GM18505 (cell line): ENCODE data around the gene SP6.

Source experiments
- ATAC-seq: cut with Tn5 transposase; IDR thresholded peaks from one replicate; pipeline ENCODE4 v1.9.1; 2021; ENCODE audit not compliant: unreplicated experiment
- POLR2A ChIP-seq: IDR thresholded peaks from 4 replicates; pipeline ENCODE4 v1.6.1; 2011; ENCODE audit warnings: borderline replicate concordance; ENCODE audit not compliant: insufficient read depth, insufficient read length; ENCODE audit errors: extremely low read depth

SP6 gene

DNA sequence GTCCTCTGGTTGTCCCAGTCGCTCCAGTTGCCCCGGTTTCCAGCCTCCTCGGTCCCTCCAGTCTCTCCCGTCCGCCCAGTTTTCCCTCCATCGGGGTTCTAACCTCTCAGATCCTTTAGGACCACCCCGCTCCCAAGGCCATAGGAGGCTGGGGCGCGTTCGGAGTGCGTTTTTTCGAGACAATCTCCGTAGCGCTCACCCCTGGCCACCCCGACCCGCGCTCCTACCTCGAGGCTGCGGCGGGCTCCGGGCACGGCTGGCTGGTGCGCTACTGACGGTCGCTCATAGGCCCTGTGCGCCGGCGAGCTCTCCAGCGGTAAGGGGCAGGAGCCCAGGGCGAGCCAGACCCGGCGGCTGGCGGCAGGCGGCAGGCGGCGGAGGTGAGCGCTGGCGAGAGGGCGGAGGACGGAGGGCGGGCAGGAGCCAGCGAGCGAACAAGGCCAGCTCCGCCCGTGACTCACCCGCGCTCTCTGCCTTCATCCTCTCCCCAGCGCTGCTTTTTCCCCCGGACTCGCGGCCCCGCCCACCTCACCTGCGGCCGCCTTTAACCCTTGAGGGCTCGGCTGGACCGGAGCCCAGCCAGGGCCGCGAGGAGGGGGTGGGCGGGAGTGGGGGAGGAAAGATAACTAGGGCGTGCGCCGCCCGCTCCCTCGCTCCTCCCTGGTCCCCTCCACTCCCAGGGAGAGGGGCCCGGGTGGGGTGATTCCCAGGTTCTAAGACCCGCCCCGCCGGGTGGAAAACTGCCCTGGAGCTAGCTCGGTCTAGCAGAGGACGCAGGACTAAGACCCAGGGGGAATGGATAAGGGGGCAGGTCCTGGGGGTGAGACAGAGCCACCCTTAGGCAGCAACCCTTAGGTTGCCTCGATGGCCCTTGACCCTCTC lies at the start of gene SP6:
Gene SP6, minus strand, starts transcription at position 472 of the 882 bp plus-strand sequence. CDS start 2,734 bp downstream, outside the sequence.
- no peak for ATAC-seq
- no peak for TF ChIP-seq POLR2A

DNA sequence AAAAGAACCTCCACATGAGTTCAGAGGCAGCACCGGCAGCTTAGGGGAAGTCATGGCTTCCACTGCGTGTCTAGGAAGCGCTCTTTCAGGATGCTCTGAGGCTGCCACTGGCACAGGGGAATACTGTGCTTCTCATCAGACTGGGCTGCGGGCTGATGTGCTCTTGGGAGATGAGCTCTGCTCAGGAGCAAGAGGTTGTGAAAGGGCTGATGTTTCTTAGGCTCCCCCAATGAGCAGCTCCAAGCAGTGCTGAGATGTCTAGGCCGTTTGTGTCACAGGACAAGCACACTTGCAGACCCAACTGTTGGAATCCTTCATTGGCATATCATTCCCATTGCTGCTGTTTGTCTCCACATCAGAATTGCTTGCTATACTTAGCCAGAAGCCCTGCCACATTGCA lies 48.7 kb upstream of the SP6 start:
- TF ChIP-seq POLR2A: no peak

DNA sequence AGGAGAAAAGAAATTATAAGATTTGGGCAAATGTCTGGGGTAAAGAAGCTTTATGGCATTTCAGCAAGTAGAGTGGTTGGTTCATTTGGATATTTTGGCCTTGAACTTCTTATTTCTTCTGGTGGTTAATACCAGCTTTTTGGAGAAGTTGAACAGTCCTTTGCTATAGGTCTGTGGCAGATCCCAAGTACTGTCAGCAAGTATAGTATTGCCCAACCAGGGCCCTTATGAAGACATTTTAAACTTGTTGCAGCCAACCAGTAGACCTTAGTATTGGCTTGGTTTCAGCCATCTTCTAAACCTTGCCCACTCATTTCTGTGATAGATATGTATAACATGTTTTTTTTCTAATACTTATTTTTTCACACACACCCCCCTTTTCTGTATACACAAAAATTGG lies 47.3 kb upstream of the SP6 start:
- no peak for TF ChIP-seq POLR2A
- no peak for ATAC-seq

More for the DNA sequence above, 48.7 kb upstream of the SP6 start:
- ATAC-seq: no peak

DNA sequence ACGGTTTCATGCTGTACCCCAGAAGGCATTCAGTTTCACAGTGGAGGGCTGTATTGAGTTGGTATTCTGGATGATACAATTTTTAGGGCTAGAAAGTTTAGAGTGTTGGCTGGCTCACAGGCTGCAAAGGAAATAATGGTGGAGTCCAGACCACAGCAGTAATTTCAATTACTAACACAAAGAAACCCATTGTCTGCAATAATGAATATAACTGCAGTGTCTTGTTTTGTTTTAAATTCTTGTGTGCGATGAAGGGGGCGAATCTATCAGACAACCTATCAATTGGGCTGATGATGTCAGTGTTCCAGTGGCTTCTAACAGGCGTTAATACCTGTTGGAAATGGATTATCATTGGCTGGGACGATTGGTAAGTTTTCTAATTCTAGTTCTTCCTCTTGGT lies 46.6 kb upstream of the SP6 start:
- no peak for ATAC-seq
- no peak for TF ChIP-seq POLR2A

DNA sequence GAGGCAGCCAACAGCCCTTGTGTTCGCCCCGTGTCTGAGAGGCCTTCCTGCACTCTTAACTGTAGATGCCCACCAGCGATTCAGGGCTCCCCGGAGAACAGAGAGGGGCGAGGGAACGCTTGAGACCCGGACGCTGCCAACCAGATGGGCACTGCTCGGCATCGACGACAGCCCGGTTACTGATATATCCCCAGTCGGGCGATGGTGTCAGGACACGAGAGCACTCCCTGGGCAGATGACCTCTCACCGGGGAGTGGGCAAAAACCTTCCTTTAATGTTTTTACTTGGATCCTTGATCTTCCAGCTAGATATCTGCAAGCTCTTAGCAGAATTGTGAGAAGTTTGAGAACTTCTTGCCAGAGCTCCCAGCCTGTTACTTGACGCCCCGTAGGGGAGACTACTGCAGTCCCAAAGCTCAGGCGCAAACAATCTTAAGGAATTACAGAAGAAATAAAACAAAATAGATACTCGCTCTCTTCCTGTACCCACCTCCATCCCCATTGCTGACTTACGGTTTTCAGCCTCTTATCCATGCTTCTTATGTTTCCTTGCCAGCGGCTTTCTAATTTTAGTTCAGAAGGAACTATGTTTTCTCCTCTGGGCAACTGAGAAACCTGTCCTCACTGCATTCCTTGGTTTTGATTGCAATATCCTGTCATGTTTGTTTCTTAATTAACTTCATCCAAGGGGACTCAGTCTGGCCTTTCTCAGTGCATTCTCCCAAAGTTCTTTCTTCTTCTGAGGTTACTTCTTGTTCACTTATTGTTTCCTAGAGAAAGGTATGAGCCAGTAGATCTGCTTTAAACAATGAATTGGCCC lies 45.9 kb upstream of the SP6 start:
- no peak for TF ChIP-seq POLR2A
- no peak for ATAC-seq

DNA sequence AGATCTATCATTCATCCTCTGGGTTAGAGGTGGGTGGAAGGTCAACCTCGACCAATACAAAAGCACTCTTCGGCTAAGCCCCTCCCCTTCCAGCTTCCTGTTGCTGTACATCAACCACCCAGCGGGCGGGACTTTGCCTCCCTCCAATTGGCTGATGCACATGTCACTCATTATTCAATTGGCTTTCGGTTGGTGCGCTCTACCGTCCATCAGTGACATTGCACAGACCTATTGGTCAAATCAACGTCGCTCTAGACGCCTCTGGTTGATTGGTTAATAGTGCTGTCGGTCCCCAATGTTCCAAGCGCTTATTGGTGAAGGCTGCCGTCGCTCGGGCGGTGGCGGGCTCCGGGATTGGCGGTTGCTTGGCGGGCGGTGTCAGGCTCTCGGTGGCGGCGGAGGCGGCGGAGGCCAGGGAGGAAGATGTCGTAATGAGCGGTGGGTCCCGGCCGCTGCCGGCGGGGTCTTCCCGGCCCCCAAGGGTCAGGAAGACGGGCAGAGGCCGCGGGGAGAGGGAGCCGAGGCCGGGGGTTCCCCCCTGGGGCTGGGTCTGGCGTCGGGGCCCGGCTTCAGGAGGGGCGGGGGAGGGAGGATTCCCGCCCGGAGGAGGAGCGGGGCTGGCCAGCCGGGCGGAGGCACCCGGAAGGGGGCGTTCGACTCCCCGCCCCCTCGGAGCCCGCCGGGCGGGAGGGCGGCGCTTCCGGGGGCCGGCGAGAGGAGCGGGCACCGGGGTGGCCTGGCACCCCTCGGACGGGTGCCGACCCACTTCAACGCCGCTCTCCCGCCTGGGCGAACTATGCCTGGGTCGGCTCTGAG lies 45.1 kb upstream of the SP6 start, which contains the start of gene SP2:
Gene SP2, plus strand, starts transcription at position 381 of the 816 bp plus-strand sequence. Its CDS starts 51 bp downstream, at position 432.
- peak; percentile 81 for ATAC-seq
- peak; percentile 80 for TF ChIP-seq POLR2A

DNA sequence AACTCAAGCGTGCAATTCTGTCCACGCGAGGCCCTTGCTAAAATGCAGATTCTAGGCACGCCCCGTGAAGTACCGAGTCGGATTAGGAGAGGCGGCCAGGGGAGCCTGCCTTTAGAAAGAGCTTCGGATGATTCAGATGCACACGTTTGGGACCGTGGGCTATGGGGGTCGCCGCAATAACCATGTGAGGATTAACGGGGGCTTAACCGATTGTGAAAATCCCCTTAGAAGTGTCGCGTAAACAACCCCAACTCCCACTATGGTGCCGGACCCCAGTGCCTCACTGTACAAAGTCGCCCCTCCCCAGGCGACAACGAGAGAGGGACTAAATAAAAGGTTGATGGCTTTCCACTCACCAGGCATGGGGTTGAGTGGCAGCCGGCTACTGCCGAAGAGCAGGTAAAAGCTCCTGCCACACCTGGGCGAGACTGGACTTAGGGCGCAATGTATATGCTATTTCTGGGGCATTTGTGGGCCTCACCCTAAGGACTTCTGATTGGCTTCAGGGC lies 44.4 kb upstream of the SP6 start:
- ATAC-seq: no peak
- TF ChIP-seq POLR2A: peak; percentile 98

DNA sequence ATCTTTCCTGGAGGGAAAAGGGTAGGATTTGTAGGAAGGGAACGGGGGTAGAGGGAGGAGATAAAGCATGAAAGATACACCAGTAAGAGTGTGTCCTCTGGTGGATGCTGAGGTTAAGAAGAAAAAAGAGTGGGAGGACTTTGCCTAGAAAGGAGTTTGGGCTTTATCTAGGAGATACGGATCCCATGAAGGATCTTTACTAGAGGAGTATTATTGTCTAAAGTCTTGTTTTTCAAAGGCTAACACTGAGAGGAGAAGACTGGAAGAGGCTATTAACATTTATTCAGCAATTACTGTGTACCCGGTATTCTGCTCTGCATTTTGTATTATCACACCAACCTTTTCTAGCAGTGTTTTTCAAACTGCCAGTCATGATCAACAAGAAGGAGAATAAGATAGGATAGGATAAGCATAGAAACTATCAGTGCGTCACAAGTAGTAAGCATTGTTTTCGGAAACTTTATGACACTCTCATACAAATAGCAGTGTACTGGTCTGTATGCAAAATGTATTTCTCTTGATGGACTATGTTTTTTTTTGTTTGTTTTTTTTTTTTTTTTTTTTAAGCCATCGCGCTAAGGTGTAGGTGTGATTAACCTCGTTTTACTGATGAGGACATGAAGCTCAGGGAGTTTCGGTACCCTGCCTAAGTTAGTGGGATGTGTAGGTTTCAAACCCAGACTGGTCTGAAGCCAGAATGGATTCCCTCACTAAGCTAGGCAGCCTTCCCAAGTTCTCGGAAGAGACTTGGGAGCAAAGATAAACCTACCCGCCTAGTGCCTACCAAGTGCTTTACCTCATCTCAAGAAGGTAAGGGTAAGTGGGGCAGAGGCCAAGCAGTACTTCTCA lies 43.8 kb upstream of the SP6 start:
- no peak for ATAC-seq
- TF ChIP-seq POLR2A: no peak

DNA sequence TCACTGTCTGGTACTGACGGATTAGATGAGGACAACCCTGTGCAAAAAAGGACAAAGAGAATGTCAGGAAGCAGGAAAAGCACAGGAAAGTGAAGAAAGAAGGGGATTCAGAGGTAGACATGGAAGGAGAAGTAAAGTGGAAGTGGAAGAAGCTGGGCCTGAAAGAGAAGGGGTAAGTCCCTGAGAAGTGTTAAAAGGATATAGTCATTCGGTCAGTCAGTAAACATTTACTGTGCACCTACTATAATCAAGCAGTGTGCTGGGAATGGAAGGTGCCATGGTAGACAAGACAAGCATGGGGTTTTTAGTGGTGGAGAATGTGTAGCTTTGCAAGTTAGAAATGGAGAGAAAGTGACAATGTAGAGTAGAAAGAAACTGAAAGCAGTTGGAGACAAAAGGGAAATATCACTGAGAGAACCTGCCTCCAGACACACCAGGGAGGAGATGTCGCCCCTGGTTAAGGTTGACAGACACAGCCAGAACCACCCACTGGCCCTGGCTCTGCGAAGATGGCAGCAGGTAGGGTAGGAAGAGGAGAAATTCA lies 40.7 kb upstream of the SP6 start:
- ATAC-seq: no peak
- no peak for TF ChIP-seq POLR2A

DNA sequence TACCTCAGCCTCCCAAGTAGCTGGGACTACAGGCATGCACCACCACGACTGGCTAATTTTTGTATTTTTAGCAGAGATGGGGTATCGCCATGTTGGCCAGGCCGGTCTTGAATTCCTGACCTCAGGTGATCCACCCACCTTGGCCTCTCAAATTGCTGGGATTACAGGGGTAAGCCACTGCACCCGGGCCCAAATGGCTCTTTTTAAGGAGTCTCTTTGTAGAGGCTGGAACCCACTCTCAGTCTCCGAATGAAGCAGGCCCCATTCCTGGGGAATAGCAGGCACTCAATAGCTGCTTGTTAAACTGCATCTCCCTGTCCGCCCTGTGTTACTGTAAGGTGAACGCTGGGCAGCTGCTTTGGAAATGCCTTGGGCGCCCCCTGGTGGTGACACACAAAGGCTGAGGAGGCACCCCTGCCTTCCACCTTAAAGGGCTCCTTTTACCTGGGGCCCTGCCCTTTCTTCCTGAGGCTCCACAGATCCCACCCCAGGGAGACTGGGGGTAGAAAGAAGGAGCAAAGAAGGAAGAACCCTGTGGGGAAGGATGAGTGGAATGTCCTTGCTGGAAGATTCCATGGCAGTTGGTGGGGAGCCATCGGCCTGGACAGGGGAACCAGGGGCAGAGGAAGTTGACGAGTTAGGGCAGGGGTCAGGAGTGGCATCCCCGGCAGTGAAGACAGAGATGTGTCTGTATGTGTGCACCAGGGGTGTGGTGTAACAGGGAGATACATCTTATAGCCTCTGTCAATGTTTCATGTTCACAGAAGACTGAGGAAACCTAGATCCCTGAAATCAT lies 39.0 kb upstream of the SP6 start:
- no peak for TF ChIP-seq POLR2A
- no peak for ATAC-seq

DNA sequence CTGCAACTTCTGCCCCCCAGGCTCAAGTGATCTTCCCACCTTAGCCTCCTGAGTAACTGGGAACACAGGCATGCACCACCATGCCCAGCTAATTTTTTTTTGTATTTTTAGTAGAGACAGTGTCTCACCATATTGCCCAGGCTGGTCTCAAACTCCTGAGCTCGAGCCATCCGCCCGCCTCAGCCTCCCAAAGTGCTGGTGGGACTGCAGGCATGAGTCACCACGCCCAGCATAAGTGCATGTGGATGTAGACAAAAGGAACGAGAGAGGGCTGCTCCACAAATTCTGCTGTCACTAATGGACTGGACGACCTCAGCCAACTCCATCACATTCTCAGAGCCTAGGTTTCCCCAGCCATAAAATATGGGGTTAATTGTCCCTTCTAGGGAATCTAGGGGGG lies 37.3 kb upstream of the SP6 start:
- no peak for ATAC-seq
- no peak for TF ChIP-seq POLR2A
